OCI-LY3 (cell line): ENCODE measurements around the gene RIBC2.
"Not testable (repeated sequence)": the region's sequence is repeated elsewhere in the genome, so short reads cannot be mapped to it uniquely, and the experiment has no call there.

ENCODE experiments used
- H2AFZ ChIP-seq: fragments of 200-600, 300-600 bp; shearing (Covaris generic); 2 replicates; pipeline ENCODE4 v1.6.0; 2014; ENCODE audit warnings: antibody characterized with exemption, low read depth, low read length
- H3K27ac ChIP-seq: fragments of 200-600, 300-600 bp; sonication (generic); 2 replicates; pipeline ENCODE4 v1.5.1; 2014; ENCODE audit warnings: mild to moderate bottlenecking, low read length, moderate library complexity, mixed read lengths
- H3K27me3 ChIP-seq: fragments of 200-600, 300-600 bp; sonication (generic); 2 replicates; pipeline ENCODE4 v1.6.1; 2014; ENCODE audit warnings: low read depth, low read length, mixed read lengths
- H3K36me3 ChIP-seq: fragments of 200-600, 300-600 bp; sonication (generic); replicated peaks from 2 replicates; pipeline ENCODE3; 2014; ENCODE audit warnings: low read depth, low read length, mixed read lengths
- H3K4me1 ChIP-seq: fragments of 300-600, 200-600 bp; sonication (generic); 2 replicates; pipeline ENCODE4 v1.6.1; 2014; ENCODE audit warnings: low read length, mixed read lengths
- H3K4me2 ChIP-seq: fragments of 200-600, 300-600 bp; sonication (generic); 2 replicates; pipeline ENCODE4 v1.6.1; 2014; ENCODE audit warnings: low read length, mixed read lengths
- H3K4me3 ChIP-seq: fragments of 300-600, 200-600 bp; sonication (generic); 2 replicates; pipeline ENCODE4 v1.5.1; 2014; ENCODE audit warnings: antibody characterized with exemption, mild to moderate bottlenecking, low read length, moderate library complexity
- H3K79me2 ChIP-seq: fragments of 300-600, 200-600 bp; shearing (Covaris generic); 2 replicates; pipeline ENCODE4 v1.6.1; 2014; ENCODE audit warnings: mild to moderate bottlenecking, low read length, mixed read lengths
- H3K9ac ChIP-seq: fragments of 300-600, 200-600 bp; shearing (Covaris generic); 2 replicates; pipeline ENCODE4 v1.6.0; 2014; ENCODE audit warnings: mild to moderate bottlenecking, low read length, moderate library complexity
- H3K9me3 ChIP-seq: fragments of 200-600, 300-600 bp; shearing (Covaris generic); 2 replicates; pipeline ENCODE4 v1.6.1; 2014; ENCODE audit warnings: low read length, mixed read lengths; ENCODE audit not compliant: insufficient read depth
- H4K20me1 ChIP-seq: fragments of 200-600, 300-600 bp; sonication (generic); 2 replicates; pipeline ENCODE4 v1.6.1; 2016; ENCODE audit warnings: low read length, mixed read lengths; ENCODE audit not compliant: insufficient read depth
- EZH2phosphoT487 ChIP-seq: fragments of 200-600 bp; shearing (Covaris generic); IDR thresholded peaks from 2 replicates; pipeline ENCODE4 v1.6.1; 2018; ENCODE audit warnings: antibody characterized with exemption, mixed run types, low read depth
- TF ChIP-seq, protein P1 (sequence below): fragments of 200-600, 300-600 bp; sonication (generic); IDR thresholded peaks from 2 replicates; pipeline ENCODE4 v1.5.1; 2014; ENCODE audit warnings: antibody characterized with exemption, low read length, low read depth

The RIBC2 gene

GRCh38 chr22:45430871-45431270 is 17.4 kb downstream of the RIBC2 start:
- Histone ChIP-seq H3K4me1 (0 out of 2 replicates have a peak, but pooled peaks cover 2% of the 10 kb centered on the region), H2AFZ (no peak overlapping the region), H3K4me3 (no peak overlapping the region), H3K4me2 (no peak overlapping the region), H4K20me1 (no peaks in the 10 kb centered on the region), H3K79me2 (no peaks in the 10 kb centered on the region), H3K9ac (no peak overlapping the region), H3K27me3 (peaks cover 68% of the 10 kb centered on the region), H3K9me3 (no peaks in the 10 kb centered on the region), H3K36me3 (no peaks in the 10 kb centered on the region), H3K27ac (no peak overlapping the region)
- no peak for TF ChIP-seq EZH2phosphoT487
- TF ChIP-seq, protein P1, sequence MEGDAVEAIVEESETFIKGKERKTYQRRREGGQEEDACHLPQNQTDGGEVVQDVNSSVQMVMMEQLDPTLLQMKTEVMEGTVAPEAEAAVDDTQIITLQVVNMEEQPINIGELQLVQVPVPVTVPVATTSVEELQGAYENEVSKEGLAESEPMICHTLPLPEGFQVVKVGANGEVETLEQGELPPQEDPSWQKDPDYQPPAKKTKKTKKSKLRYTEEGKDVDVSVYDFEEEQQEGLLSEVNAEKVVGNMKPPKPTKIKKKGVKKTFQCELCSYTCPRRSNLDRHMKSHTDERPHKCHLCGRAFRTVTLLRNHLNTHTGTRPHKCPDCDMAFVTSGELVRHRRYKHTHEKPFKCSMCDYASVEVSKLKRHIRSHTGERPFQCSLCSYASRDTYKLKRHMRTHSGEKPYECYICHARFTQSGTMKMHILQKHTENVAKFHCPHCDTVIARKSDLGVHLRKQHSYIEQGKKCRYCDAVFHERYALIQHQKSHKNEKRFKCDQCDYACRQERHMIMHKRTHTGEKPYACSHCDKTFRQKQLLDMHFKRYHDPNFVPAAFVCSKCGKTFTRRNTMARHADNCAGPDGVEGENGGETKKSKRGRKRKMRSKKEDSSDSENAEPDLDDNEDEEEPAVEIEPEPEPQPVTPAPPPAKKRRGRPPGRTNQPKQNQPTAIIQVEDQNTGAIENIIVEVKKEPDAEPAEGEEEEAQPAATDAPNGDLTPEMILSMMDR: no peak

GRCh38 chr22:45434981-45435380 is 21.5 kb downstream of the RIBC2 start:
- Histone ChIP-seq H3K27me3 (peaks cover 44% of the 10 kb centered on the region), H3K4me1 (0 out of 2 replicates have a peak, but pooled peaks cover 2% of the 10 kb centered on the region), H3K79me2 (no peaks in the 10 kb centered on the region), H3K27ac (no peak overlapping the region), H2AFZ (no peak overlapping the region), H3K9ac (no peak overlapping the region), H4K20me1 (no peaks in the 10 kb centered on the region), H3K36me3 (no peaks in the 10 kb centered on the region), H3K4me3 (no peak overlapping the region), H3K9me3 (no peaks in the 10 kb centered on the region), H3K4me2 (no peak overlapping the region)
- no peak for TF ChIP-seq EZH2phosphoT487
- TF ChIP-seq, protein P1: no peak

DNA sequence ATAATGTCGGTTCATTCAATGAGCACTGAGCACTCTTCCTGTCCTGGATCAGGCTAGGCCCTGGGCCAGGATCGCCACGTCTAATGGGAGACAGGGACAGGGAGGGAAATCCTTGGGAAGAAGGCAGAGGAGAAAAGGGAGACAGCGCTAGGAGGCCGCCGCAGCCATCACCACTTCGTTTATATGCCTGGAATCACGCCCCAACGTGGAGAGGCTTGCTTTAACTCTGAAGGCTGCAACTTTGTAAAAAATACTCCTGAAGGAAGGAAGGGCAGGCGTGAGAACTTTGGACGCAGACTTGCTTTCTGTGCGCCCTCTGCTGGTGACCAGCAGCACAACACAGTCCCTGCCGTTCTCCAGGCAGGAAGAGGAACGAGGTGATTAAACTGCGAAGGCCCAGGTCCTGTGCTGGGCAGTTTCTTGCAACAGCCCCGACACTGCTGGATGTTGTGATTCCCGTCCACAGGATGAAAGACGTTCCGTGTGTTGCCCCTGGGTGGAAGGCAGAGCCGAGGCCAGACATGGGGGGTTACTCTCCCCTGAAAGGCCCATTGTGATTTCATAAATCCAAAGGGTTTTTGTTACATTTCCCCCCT is 22.1 kb downstream of the RIBC2 start:
- Histone ChIP-seq H3K9ac (no peak overlapping the region), H2AFZ (peak overlapping the region; percentile 94)

DNA sequence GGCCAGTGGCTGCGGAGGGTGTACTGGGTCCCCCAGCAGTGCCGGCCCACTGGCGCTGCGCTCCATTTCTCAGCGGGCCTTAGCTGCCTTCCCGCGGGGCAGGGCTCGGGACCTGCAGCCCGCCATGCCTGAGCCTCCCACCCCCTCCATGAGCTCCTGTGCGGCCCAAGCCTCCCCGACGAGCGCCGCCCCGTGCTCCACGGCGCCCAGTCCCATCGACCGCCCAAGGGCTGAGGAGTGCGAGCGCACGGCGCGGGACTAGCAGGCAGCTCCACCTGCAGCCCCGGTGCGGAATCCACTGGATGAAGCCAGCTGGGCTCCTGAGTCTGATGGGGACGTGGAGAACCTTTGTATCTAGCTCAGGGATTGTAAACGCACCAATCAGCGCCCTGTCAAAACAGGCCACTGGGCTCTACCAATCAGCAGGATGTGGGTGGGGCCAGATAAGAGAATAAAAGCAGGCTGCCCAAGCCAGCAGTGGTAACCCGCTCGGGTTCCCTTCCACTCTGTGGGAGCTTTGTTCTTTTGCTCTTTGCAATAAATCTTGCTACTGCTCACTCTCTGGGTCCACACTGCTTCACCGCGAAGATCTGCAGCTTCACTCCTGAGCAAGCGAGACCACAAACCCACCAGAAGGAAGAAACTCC is 23.5 kb downstream of the RIBC2 start:
- H4K20me1 ChIP-seq, H3K4me2 ChIP-seq, H3K9ac ChIP-seq, H3K36me3 ChIP-seq, H2AFZ ChIP-seq, H3K4me3 ChIP-seq, H3K27ac ChIP-seq, H3K79me2 ChIP-seq, H3K4me1 ChIP-seq, H3K9me3 ChIP-seq: not testable (repeated sequence)
- H3K27me3 ChIP-seq: peaks cover 37% of the 10 kb centered on the region

More for the DNA sequence above, 22.1 kb downstream of the RIBC2 start:
- TF ChIP-seq, protein P1: peak; percentile 96
- no peak for TF ChIP-seq EZH2phosphoT487
- H3K9me3 ChIP-seq: no peaks in the 10 kb centered on the region
- no peak overlapping the region for H3K27ac ChIP-seq
- no peaks in the 10 kb centered on the region for H3K36me3 ChIP-seq
- H4K20me1 ChIP-seq: no peaks in the 10 kb centered on the region
- H3K4me2 ChIP-seq: peak overlapping the region; percentile 41
- H3K4me3 ChIP-seq: no peak overlapping the region
- 0 out of 2 replicates have a peak, but pooled peaks cover 3% of the 10 kb centered on the region for H3K4me1 ChIP-seq
- H3K79me2 ChIP-seq: no peaks in the 10 kb centered on the region
- peaks cover 41% of the 10 kb centered on the region for H3K27me3 ChIP-seq
